ENCODE measurements around the gene SLC6A3. TPM values are rescaled to one million over a fixed set of nuclear protein-coding genes. Genes with fewer than 3 reads are reported as not detected.

The SLC6A3 gene
- total RNA-seq, 2 donors from 2014 or later = 0.18 TPM; not detected in 1

GRCh38 chr5:1376981-1377380, 68.3 kb downstream of the SLC6A3 start:
- Histone ChIP-seq H3K27ac (ENCODE audit: low read depth, low read length) (no peak overlapping the region), H3K9me3 (ENCODE audit: control insufficient read depth, low read length) (peaks cover 7% of the 10 kb centered on the region), H3K27me3 (ENCODE audit: control insufficient read depth, insufficient read depth, low read length, poor library complexity, severe bottlenecking) (peaks cover 20% of the 10 kb centered on the region), H3K4me1 (ENCODE audit: control insufficient read depth, insufficient read depth, low read length) (no peaks in the 10 kb centered on the region), H3K4me3 (ENCODE audit: low read length) (no peak overlapping the region), H3K9ac (ENCODE audit: extremely low read depth, low read length, poor library complexity, severe bottlenecking) (no peak overlapping the region), H3K36me3 (ENCODE audit: control insufficient read depth, insufficient read depth, low read length) (no peaks in the 10 kb centered on the region)
- no peaks in the 10 kb centered on the region for H3K4me1 Mint-ChIP-seq
- H3K36me3 Mint-ChIP-seq (ENCODE audit: low read depth) = no peaks in the 10 kb centered on the region
- WGBS, 2 experiments (ENCODE audit: insufficient coverage in 1 of 2, insufficient read length in 1 of 2) = 93 to 94% methylated on average over 3 of the region's 3 CpGs
- H3K27me3 Mint-ChIP-seq (ENCODE audit: insufficient read depth) = peaks cover 41% of the 10 kb centered on the region
- DNase-seq = no peak
- H3K9me3 Mint-ChIP-seq = peaks cover 13% of the 10 kb centered on the region
- H3K27ac Mint-ChIP-seq = no peak overlapping the region
- no peak overlapping the region for H3K4me3 Mint-ChIP-seq
- no peak for TF ChIP-seq CTCF (conservative IDR thresholded peaks at IDR 0.05)

GRCh38 chr5:1375871-1376810, 69.1 kb downstream of the SLC6A3 start:
- H3K4me1 ChIP-seq (ENCODE audit: control insufficient read depth, insufficient read depth, low read length) = no peaks in the 10 kb centered on the region
- Mint-ChIP-seq H3K27ac (no peak overlapping the region), H3K27me3 (ENCODE audit: insufficient read depth) (peaks cover 33% of the 10 kb centered on the region), H3K9me3 (peaks cover 13% of the 10 kb centered on the region), H3K4me3 (no peak overlapping the region), H3K36me3 (ENCODE audit: low read depth) (no peaks in the 10 kb centered on the region), H3K4me1 (no peaks in the 10 kb centered on the region)
- no peak overlapping the region for H3K4me3 ChIP-seq (ENCODE audit: low read length)
- H3K36me3 ChIP-seq (ENCODE audit: control insufficient read depth, insufficient read depth, low read length) = no peaks in the 10 kb centered on the region
- peaks cover 7% of the 10 kb centered on the region for H3K9me3 ChIP-seq (ENCODE audit: control insufficient read depth, low read length)
- H3K9ac ChIP-seq (ENCODE audit: extremely low read depth, low read length, poor library complexity, severe bottlenecking) = no peak overlapping the region
- no peak for TF ChIP-seq CTCF (conservative IDR thresholded peaks at IDR 0.05)
- H3K27me3 ChIP-seq (ENCODE audit: control insufficient read depth, insufficient read depth, low read length, poor library complexity, severe bottlenecking) = peaks cover 14% of the 10 kb centered on the region
- H3K27ac ChIP-seq (ENCODE audit: low read depth, low read length) = no peak overlapping the region
- WGBS, 2 experiments (ENCODE audit: insufficient coverage in 1 of 2, insufficient read length in 1 of 2) = 88% methylated on average over 18 to 23 of the region's 23 CpGs
- no peak for DNase-seq

GRCh38 chr5:1374679-1375055, 70.6 kb downstream of the SLC6A3 start:
- H3K9ac ChIP-seq (ENCODE audit: extremely low read depth, low read length, poor library complexity, severe bottlenecking) = no peak overlapping the region

More at GRCh38 chr5:1374679-1375055, 70.6 kb downstream of the SLC6A3 start:
- Mint-ChIP-seq H3K27me3 (ENCODE audit: insufficient read depth) (peaks cover 19% of the 10 kb centered on the region), H3K4me3 (no peak overlapping the region), H3K27ac (no peak overlapping the region), H3K4me1 (no peaks in the 10 kb centered on the region), H3K36me3 (ENCODE audit: low read depth) (no peaks in the 10 kb centered on the region), H3K9me3 (peaks cover 9% of the 10 kb centered on the region)
- Histone ChIP-seq H3K9me3 (ENCODE audit: control insufficient read depth, low read length) (peaks cover 4% of the 10 kb centered on the region), H3K27ac (ENCODE audit: low read depth, low read length) (no peak overlapping the region), H3K4me1 (ENCODE audit: control insufficient read depth, insufficient read depth, low read length) (no peaks in the 10 kb centered on the region), H3K4me3 (ENCODE audit: low read length) (no peak overlapping the region), H3K27me3 (ENCODE audit: control insufficient read depth, insufficient read depth, low read length, poor library complexity, severe bottlenecking) (peaks cover 6% of the 10 kb centered on the region), H3K36me3 (ENCODE audit: control insufficient read depth, insufficient read depth, low read length) (no peaks in the 10 kb centered on the region)
- 80 to 85% methylated on average over 2 to 6 of the region's 6 CpGs for WGBS, 2 experiments (ENCODE audit: insufficient coverage in 1 of 2, insufficient read length in 1 of 2)
- TF ChIP-seq CTCF (conservative IDR thresholded peaks at IDR 0.05) = no peak
- DNase-seq = no peak
